Measurements from ENCODE around the gene ZNF608.

- TF ChIP-seq CTCF (conservative IDR thresholded peaks at IDR 0.05; ENCODE audit: low read length), result no peak
- TF ChIP-seq EZH2phosphoT487 (IDR thresholded peaks at IDR 0.05; ENCODE audit: borderline replicate concordance, low read depth, low read length), result no peak
These were observed 5.4 kb downstream of the ZNF608 start for GRCh38 chr5:124740991-124741583.
